Smooth muscle cell of the brain vasculature (primary cell): ENCODE measurements around the gene ADGB.

Experiments used
- DNase-seq: peaks from one replicate; pipeline ENCODE4 v3.0.0-alpha.2; 2012; ENCODE audit warnings: low read depth, low spot score

Gene ADGB

DNA sequence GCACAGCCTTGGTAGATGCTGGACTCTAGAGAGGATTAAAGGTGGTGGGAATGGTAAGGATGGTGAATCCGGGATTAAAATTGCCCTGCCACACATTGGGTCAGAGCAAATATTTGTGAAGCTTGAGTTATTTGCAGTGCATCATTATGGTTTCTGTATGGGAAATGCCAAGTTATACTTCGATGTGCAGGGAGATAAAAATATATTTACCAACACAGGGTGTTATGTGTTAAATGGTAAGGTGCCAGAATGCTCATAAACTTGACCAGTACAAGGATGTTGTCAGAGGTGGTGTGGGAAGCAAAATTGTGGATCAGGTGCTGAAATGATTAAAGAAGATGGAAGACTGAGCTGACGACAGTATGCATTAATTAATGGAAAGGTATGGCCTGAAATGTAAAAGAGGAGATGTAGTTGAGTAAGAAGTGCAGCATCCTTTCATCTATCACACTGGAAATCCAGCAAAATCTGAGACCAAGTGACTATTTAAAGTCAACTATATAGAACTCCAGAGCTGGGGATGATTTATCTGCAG is 262.3 kb downstream of the ADGB start:
- DNase-seq: no peak

DNA sequence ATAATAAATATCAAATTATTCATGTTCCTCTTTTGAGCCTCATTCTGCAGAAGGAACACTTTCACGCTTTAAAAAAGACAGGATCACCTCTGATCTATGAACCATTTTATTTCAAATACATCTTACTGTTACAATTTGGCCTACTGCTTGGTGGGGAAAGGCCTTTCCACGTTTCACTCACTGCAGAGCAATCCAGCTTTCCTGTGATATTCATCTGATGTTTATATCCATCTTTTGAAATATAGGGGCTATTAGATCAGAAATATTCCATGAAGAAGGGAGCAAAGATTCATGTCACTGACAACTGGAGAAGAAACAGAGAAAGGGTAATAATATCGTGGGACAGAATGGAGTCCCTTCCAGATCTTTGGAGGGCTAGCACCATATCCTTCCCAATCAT is 262.9 kb downstream of the ADGB start:
- DNase-seq: no peak

DNA sequence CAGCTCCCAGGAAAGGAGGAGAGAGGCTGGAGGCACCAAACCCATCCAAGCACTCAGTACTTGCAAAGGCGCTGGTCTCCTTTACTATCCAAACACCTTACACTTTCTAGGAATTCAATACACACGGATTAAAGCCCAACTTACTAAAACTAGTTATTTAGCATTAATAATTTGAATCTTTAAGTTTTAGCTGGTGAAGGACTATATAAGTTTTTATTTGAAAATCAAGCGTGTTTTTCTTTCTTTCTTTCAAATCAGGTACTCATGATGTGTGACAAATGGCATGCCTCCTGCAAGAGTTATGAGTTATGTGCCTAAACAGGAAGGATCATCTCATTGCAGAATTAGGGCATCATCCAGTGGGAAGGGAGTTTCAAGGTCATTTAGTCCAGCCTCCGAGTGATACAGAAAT is 263.7 kb downstream of the ADGB start:
- no peak for DNase-seq

DNA sequence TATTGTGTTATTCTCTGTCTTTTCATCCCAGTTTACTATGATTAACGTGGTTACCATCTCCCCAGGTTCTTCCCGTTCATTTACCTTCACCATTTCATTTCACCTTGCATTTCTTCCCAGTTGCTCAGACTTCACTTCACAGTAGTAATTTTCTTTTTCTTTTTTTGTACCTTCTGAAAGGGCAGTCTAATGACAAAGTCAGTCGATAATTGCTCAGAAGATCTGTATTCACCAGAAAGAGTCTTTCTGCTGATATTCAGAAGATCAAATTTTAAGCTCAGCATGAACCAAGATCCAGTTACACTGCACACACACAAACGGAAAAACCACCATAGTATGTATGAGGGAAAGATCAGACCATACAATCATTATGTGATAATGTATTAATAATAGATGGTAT is 265.5 kb downstream of the ADGB start:
- no peak for DNase-seq

DNA sequence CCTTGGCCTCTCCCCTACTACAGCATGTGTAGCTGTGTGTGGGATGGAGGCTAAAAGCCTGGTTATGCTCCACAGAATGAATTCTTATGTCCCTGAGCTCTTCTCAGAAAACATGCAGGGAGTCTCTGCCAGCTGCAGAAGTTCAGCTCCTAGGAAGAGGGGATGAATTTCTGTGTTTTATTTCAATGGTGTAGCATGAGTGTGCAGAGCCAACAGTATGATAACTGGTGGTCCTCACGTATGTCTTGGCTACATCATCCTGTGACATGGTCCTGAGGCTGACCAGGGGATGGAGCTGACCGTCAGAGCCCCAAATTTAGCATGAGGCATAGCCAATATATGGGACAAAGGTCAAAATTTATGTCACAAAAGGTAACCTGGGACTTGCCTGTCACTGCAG is 266.1 kb downstream of the ADGB start:
- DNase-seq: no peak
